HG03520 (cell line): ENCODE measurements around the gene CARNS1.
"Not testable (repeated sequence)": the region's sequence is repeated elsewhere in the genome, so short reads cannot be mapped to it uniquely, and the experiment has no call there.

Experiments used
- ATAC-seq: cut with Tn5 transposase; IDR thresholded peaks from one replicate; pipeline ENCODE4 v1.9.1; 2021; ENCODE audit warnings: mild to moderate bottlenecking, moderate library complexity; ENCODE audit not compliant: unreplicated experiment

Gene CARNS1

GRCh38 chr11:67423891-67424613, 8.6 kb downstream of the CARNS1 start:
- ATAC-seq = no peak

GRCh38 chr11:67427364-67427859, 11.9 kb downstream of the CARNS1 start:
- not testable (repeated sequence) for ATAC-seq

- peak; percentile 69 for ATAC-seq
These were observed 12.8 kb downstream of the CARNS1 start, which contains the start of gene RPS6KB2 for GRCh38 chr11:67428052-67429001. TSS of gene RPS6KB2 (plus strand) at chr11:67428494. CDS start at chr11:67428546, 52 bp downstream.

- ATAC-seq = no peak
These were observed 13.7 kb downstream of the CARNS1 start for GRCh38 chr11:67429038-67429668.

GRCh38 chr11:67429722-67430121, 14.2 kb downstream of the CARNS1 start:
- ATAC-seq = no peak

- no peak for ATAC-seq
These were observed 16.1 kb downstream of the CARNS1 start for GRCh38 chr11:67431346-67432249.

GRCh38 chr11:67432655-67433349, 17.3 kb downstream of the CARNS1 start:
- no peak for ATAC-seq

- ATAC-seq = no peak
These were observed 18.3 kb downstream of the CARNS1 start for GRCh38 chr11:67433536-67434394.

- ATAC-seq = no peak
These were observed 19.0 kb downstream of the CARNS1 start for GRCh38 chr11:67434395-67434881.

GRCh38 chr11:67435031-67435726, 19.7 kb downstream of the CARNS1 start:
- no peak for ATAC-seq

- no peak for ATAC-seq
These were observed 20.4 kb downstream of the CARNS1 start for GRCh38 chr11:67435727-67436458.

- ATAC-seq = no peak
These were observed 21.1 kb downstream of the CARNS1 start for GRCh38 chr11:67436459-67437081.

- ATAC-seq = no peak
These were observed 21.8 kb downstream of the CARNS1 start, which contains the start of gene PTPRCAP for GRCh38 chr11:67437082-67437808. TSS of gene PTPRCAP (minus strand) at chr11:67437682. CDS start at chr11:67437619, 63 bp downstream.

GRCh38 chr11:67437809-67438157, 22.3 kb downstream of the CARNS1 start:
- no peak for ATAC-seq

- ATAC-seq = no peak
These were observed 22.9 kb downstream of the CARNS1 start for GRCh38 chr11:67438158-67438902.
